UCSD-AML1 (cell line): ENCODE measurements around the gene KITLG.
"Not testable (repeated sequence)": the region's sequence is repeated elsewhere in the genome, so short reads cannot be mapped to it uniquely, and the experiment has no call there.

ENCODE experiments used
- DNase-seq: peaks from one replicate; lab custom pipeline; 2025; ENCODE audit not compliant: unreplicated experiment; lab: John Stamatoyannopoulos, UW

The KITLG gene

GRCh38 chr12:88580051-88580871, at the start of gene KITLG:
KITLG (minus strand) TSS chr12:88580471; CDS start chr12:88580278, 193 bp downstream.
- DNase-seq: peak; percentile 35

GRCh38 chr12:88628856-88629509, 48.7 kb upstream of the KITLG start:
- no peak for DNase-seq

GRCh38 chr12:88628035-88628434, 47.8 kb upstream of the KITLG start:
- not testable (repeated sequence) for DNase-seq

- no peak for DNase-seq
These were observed 47.2 kb upstream of the KITLG start for GRCh38 chr12:88627501-88627900.

- no peak for DNase-seq
These were observed 45.1 kb upstream of the KITLG start for GRCh38 chr12:88625356-88625755.

GRCh38 chr12:88624911-88625310, 44.6 kb upstream of the KITLG start:
- DNase-seq: no peak

GRCh38 chr12:88623777-88624548, 43.7 kb upstream of the KITLG start:
- DNase-seq: no peak

- DNase-seq: no peak
These were observed 37.1 kb upstream of the KITLG start for GRCh38 chr12:88617352-88617751.

GRCh38 chr12:88615490-88615889, 35.2 kb upstream of the KITLG start:
- DNase-seq: no peak

- no peak for DNase-seq
These were observed 24.4 kb upstream of the KITLG start for GRCh38 chr12:88604646-88605045.

GRCh38 chr12:88600272-88600671, 20.0 kb upstream of the KITLG start:
- no peak for DNase-seq

GRCh38 chr12:88597365-88597764, 17.1 kb upstream of the KITLG start:
- DNase-seq: no peak

GRCh38 chr12:88595697-88596096, 15.4 kb upstream of the KITLG start:
- DNase-seq: no peak

GRCh38 chr12:88594780-88595179, 14.5 kb upstream of the KITLG start:
- no peak for DNase-seq

- DNase-seq: no peak
These were observed 11.1 kb upstream of the KITLG start for GRCh38 chr12:88591343-88591742.

GRCh38 chr12:88590851-88591250, 10.6 kb upstream of the KITLG start:
- no peak for DNase-seq

- DNase-seq: no peak
These were observed 4.8 kb upstream of the KITLG start for GRCh38 chr12:88585077-88585476.

- peak; percentile 7 for DNase-seq
These were observed 645 bp downstream of the KITLG start for GRCh38 chr12:88579601-88580050.

GRCh38 chr12:88579161-88579517, 1.1 kb downstream of the KITLG start:
- DNase-seq: peak; percentile 4

GRCh38 chr12:88578276-88579160, 1.8 kb downstream of the KITLG start:
- no peak for DNase-seq

GRCh38 chr12:88577537-88577936, 2.7 kb downstream of the KITLG start:
- DNase-seq: no peak
